Measurements from ENCODE around the gene WDR3.

GRCh38 chr1:118013336-118013735, 83.8 kb downstream of the WDR3 start:
- no peak for TF ChIP-seq POLR2A (IDR thresholded peaks at IDR 0.05)
- no peak for TF ChIP-seq CTCF (IDR thresholded peaks at IDR 0.05)
